ENCODE measurements around the gene SMAD3. TPM values are rescaled to one million over a fixed set of nuclear protein-coding genes. Genes with fewer than 3 reads are reported as not detected.

The SMAD3 gene
- total RNA-seq, 1 donor from 2014 or later = 8.2 TPM

GRCh38 chr15:67137319-67137718, 71.9 kb downstream of the SMAD3 start:
- H3K36me3 Mint-ChIP-seq (ENCODE audit: low read depth, unreplicated experiment) = no peaks in the 10 kb centered on the region
- no peak for TF ChIP-seq CTCF (IDR thresholded peaks at IDR 0.05; ENCODE audit: unreplicated experiment)
- H3K9me3 Mint-ChIP-seq (ENCODE audit: unreplicated experiment) = no peaks in the 10 kb centered on the region
- H3K27me3 Mint-ChIP-seq (ENCODE audit: unreplicated experiment) = peaks cover 2% of the 10 kb centered on the region
- DNase-seq (ENCODE audit: low spot score) = no peak
- H3K27ac Mint-ChIP-seq (ENCODE audit: unreplicated experiment) = no peak overlapping the region
- no peak overlapping the region for H3K4me3 Mint-ChIP-seq (ENCODE audit: unreplicated experiment)
- peaks cover 30% of the 10 kb centered on the region for H3K4me1 Mint-ChIP-seq (ENCODE audit: unreplicated experiment)

DNA sequence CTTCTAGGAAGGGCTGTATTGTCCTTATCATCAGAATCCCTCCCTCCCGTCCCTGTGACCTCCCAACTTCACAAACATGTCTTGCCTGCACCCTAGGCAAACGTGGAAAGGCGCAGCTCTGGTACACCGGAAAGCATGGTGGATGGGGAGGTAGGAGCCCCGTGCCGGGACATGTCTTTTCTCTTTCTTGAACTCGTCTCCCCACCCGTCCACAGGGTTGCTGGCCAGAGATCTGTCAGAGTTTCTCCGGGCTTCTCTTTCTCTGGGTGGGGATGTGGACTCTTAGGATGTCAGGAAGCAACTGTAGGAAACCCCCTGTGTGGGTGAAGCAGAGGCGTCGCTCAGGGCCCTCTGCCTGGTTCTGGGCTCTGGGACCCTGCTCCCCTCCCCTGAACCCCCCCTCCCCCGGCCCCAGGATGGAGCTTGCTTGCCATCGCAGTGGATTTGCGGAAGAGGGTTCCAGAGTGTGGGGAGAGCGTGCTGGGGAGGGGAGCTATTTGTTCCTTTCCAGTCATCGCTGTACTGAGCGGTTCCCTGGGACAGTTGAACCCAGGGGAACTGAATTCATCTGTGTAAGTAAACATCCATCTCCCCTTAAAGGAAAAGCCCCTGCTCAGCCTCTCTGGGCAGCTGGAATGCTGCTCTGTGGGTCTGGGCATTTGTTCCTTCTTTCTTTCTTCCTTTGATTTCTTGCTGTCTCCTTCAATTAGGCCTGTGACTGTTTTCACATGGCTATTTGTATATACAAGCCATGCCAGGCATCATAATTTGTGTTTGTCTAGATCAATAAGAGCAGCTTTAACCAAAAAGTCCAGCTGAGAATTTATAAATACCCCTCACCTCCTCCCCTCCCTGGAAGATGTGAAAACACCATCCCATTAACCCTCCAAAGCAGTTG, 72.8 kb downstream of the SMAD3 start:
- H3K27me3 Mint-ChIP-seq (ENCODE audit: unreplicated experiment) = peaks cover 2% of the 10 kb centered on the region
- no peak overlapping the region for H3K27ac Mint-ChIP-seq (ENCODE audit: unreplicated experiment)
- no peaks in the 10 kb centered on the region for H3K36me3 Mint-ChIP-seq (ENCODE audit: low read depth, unreplicated experiment)
- DNase-seq (ENCODE audit: low spot score) = no peak
- H3K9me3 Mint-ChIP-seq (ENCODE audit: unreplicated experiment) = no peaks in the 10 kb centered on the region
- TF ChIP-seq CTCF (IDR thresholded peaks at IDR 0.05; ENCODE audit: unreplicated experiment) = no peak
- no peak overlapping the region for H3K4me3 Mint-ChIP-seq (ENCODE audit: unreplicated experiment)
- peaks cover 31% of the 10 kb centered on the region for H3K4me1 Mint-ChIP-seq (ENCODE audit: unreplicated experiment)

- Mint-ChIP-seq H3K9me3 (ENCODE audit: unreplicated experiment) (no peaks in the 10 kb centered on the region), H3K27ac (ENCODE audit: unreplicated experiment) (no peak overlapping the region), H3K4me3 (ENCODE audit: unreplicated experiment) (no peak overlapping the region), H3K36me3 (ENCODE audit: low read depth, unreplicated experiment) (no peaks in the 10 kb centered on the region), H3K4me1 (ENCODE audit: unreplicated experiment) (peaks cover 27% of the 10 kb centered on the region), H3K27me3 (ENCODE audit: unreplicated experiment) (peaks cover 2% of the 10 kb centered on the region)
- no peak for DNase-seq (ENCODE audit: low spot score)
- TF ChIP-seq CTCF (IDR thresholded peaks at IDR 0.05; ENCODE audit: unreplicated experiment) = no peak
These were observed 73.8 kb downstream of the SMAD3 start for GRCh38 chr15:67138891-67139855.

DNA sequence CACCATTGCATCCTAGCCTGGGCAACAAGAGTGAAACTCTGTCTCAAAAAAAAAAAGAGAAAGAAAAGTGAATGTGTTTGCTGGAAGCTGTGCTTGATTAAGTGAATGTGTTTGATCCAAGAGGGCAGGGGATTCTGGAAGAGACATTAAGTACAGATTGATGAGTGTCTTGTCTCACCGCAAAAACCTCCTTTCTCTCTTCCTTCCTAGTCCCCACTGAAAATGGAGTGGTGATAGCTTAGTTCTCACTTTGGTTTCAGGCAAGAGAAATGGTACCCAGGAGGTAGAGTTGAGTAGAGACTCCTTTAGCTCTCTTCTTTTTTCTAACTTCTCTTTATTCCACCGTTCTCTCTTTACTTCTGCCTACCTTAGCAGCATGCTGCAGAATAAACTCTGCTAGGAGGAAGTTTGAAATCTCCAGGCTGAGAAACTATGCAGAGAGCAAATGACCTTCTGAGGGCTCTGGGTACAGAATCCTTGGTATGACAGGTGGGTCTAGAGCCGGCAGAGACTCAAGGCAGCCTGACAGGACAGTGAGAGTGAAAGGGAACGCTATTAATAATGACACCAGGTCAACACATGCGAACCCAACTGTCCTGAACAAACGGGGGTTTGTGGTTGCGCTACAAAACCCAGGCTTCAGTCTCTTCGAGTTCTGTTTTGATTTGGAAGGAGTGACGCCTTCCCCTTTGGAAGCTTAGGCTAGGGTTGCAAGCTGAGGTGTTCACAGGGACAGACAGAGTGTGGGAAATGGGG, 74.9 kb downstream of the SMAD3 start:
- H3K36me3 Mint-ChIP-seq (ENCODE audit: low read depth, unreplicated experiment) = no peaks in the 10 kb centered on the region
- H3K27me3 Mint-ChIP-seq (ENCODE audit: unreplicated experiment) = peaks cover 2% of the 10 kb centered on the region
- no peak overlapping the region for H3K4me3 Mint-ChIP-seq (ENCODE audit: unreplicated experiment)
- no peak for DNase-seq (ENCODE audit: low spot score)
- TF ChIP-seq CTCF (IDR thresholded peaks at IDR 0.05; ENCODE audit: unreplicated experiment) = no peak
- no peaks in the 10 kb centered on the region for H3K9me3 Mint-ChIP-seq (ENCODE audit: unreplicated experiment)
- H3K4me1 Mint-ChIP-seq (ENCODE audit: unreplicated experiment) = peaks cover 27% of the 10 kb centered on the region
- H3K27ac Mint-ChIP-seq (ENCODE audit: unreplicated experiment) = no peak overlapping the region
